Measurements from ENCODE around the gene TMEM101. TPM values are rescaled to one million over a fixed set of nuclear protein-coding genes. Genes with fewer than 3 reads are reported as not detected.

Gene TMEM101
- total and polyA plus RNA-seq, 2 of the 13 experiments (the other 11 are each of a cell fraction or from before 2014, with no cell fraction given): 72.0 to 100 TPM

- TF ChIP-seq ZFP91 (CRISPR knock-in tag; IDR thresholded peaks at IDR 0.05; ENCODE audit: borderline replicate concordance): peak; percentile 49; the same call in 1 of the 2 replicates
- TF ChIP-seq HOXA9 (CRISPR knock-in tag; IDR thresholded peaks at IDR 0.05; ENCODE audit: borderline replicate concordance): no peak
- no peak for TF ChIP-seq MIER3 (CRISPR knock-in tag; IDR thresholded peaks at IDR 0.05; ENCODE audit: borderline replicate concordance)
- TF ChIP-seq ZNF747 (CRISPR knock-in tag; IDR thresholded peaks at IDR 0.05; ENCODE audit: borderline replicate concordance): no peak
- no peak for TF ChIP-seq ZNF513 (CRISPR knock-in tag; conservative IDR thresholded peaks at IDR 0.05)
- TF ChIP-seq TBX3 (IDR thresholded peaks at IDR 0.05; ENCODE audit: borderline replicate concordance): no peak
- TF ChIP-seq ZBTB37 (CRISPR knock-in tag; IDR thresholded peaks at IDR 0.05): no peak
- TF ChIP-seq TAF1 (CRISPR knock-in tag; IDR thresholded peaks at IDR 0.05): no peak
- no peak for TF ChIP-seq MTF2 (CRISPR knock-in tag; IDR thresholded peaks at IDR 0.05; ENCODE audit: borderline replicate concordance)
- TF ChIP-seq ZBTB14 (CRISPR knock-in tag; IDR thresholded peaks at IDR 0.05): 0 out of 2 replicates have a peak, but pooled peaks have one; percentile 18
- no peak for TF ChIP-seq CREB1 (IDR thresholded peaks at IDR 0.05)
- no peak for TF ChIP-seq CREB1 (CRISPR knock-in tag; IDR thresholded peaks at IDR 0.05)
- no peak for TF ChIP-seq HINFP (CRISPR knock-in tag; IDR thresholded peaks at IDR 0.05; ENCODE audit: low read depth)
- no peak for TF ChIP-seq NR0B2 (CRISPR knock-in tag; IDR thresholded peaks at IDR 0.05)
- no peak for TF ChIP-seq UBTF (CRISPR knock-in tag; IDR thresholded peaks at IDR 0.05)
- TF ChIP-seq GMEB2 (CRISPR knock-in tag; IDR thresholded peaks at IDR 0.05; ENCODE audit: low read depth): no peak
Measured at GRCh38 chr17:44005527-44006271, 9.1 kb downstream of the TMEM101 start (continued).

Data from HepG2 (cell line).